GM23248 (cell line): ENCODE results near the gene SPINK4. TPM values are rescaled to one million over a fixed set of nuclear protein-coding genes. Genes with fewer than 3 reads are reported as not detected.

ENCODE experiments used
- DNase-seq: peaks from one replicate; pipeline ENCODE4 v3.0.0-alpha.2; 2015
- H2AFZ ChIP-seq: fragments of 200-600 bp; sonication (generic); 2 replicates; pipeline ENCODE4 v1.6.1; 2016; ENCODE audit warnings: antibody characterized with exemption
- H3F3A ChIP-seq: fragments of 200-600 bp; sonication (generic); 2 replicates; pipeline ENCODE4 v1.6.1; 2016; ENCODE audit warnings: mild to moderate bottlenecking, antibody characterized with exemption, mixed run types; ENCODE audit not compliant: insufficient read depth
- H3K27ac ChIP-seq: fragments of 200-600 bp; sonication (generic); 2 replicates; pipeline ENCODE4 v1.5.1; 2016; ENCODE audit warnings: mild to moderate bottlenecking
- H3K27me3 ChIP-seq: fragments of 200-600 bp; sonication (generic); replicated peaks from 2 replicates; pipeline ENCODE4 v1.6.1; 2016; ENCODE audit warnings: mild to moderate bottlenecking; ENCODE audit not compliant: insufficient read depth
- H3K36me3 ChIP-seq: fragments of 200-600 bp; sonication (generic); 2 replicates; pipeline ENCODE4 v1.6.1; 2016; ENCODE audit warnings: low read depth, mild to moderate bottlenecking
- H3K4me1 ChIP-seq: fragments of 200-600 bp; sonication (generic); 2 replicates; pipeline ENCODE4 v1.6.1; 2016; ENCODE audit warnings: mild to moderate bottlenecking; ENCODE audit not compliant: insufficient read depth
- H3K4me2 ChIP-seq: fragments of 200-600 bp; sonication (generic); one replicate; pipeline ENCODE4 v1.6.1; 2016; ENCODE audit warnings: mild to moderate bottlenecking; ENCODE audit not compliant: unreplicated experiment
- H3K4me3 ChIP-seq: fragments of 200-600 bp; sonication (generic); 2 replicates; pipeline ENCODE4 v1.5.1; 2016; ENCODE audit warnings: mild to moderate bottlenecking
- H3K79me2 ChIP-seq: fragments of 200-600 bp; sonication (generic); 2 replicates; pipeline ENCODE4 v1.6.1; 2016; ENCODE audit warnings: mild to moderate bottlenecking; ENCODE audit not compliant: insufficient read depth
- H3K9ac ChIP-seq: fragments of 200-600 bp; sonication (generic); 2 replicates; pipeline ENCODE4 v1.6.1; 2016; ENCODE audit warnings: mild to moderate bottlenecking
- H3K9me2 ChIP-seq: fragments of 200-600 bp; sonication (generic); 2 replicates; pipeline ENCODE4 v1.6.1; 2016; ENCODE audit warnings: mixed run types, mild to moderate bottlenecking, moderate library complexity; ENCODE audit not compliant: insufficient read depth
- H3K9me3 ChIP-seq: fragments of 200-600 bp; sonication (generic); one replicate; pipeline ENCODE4 v1.6.1; 2017; ENCODE audit warnings: low read depth
- H4K20me1 ChIP-seq: fragments of 200-600 bp; sonication (generic); 2 replicates; pipeline ENCODE4 v1.6.0; 2016; ENCODE audit not compliant: insufficient read depth
- EZH2 ChIP-seq: fragments of 200-600 bp; sonication (generic); IDR thresholded peaks from 2 replicates; pipeline ENCODE4 v1.6.1; 2018; ENCODE audit warnings: antibody characterized with exemption, mild to moderate bottlenecking; ENCODE audit not compliant: insufficient read depth, poor library complexity, severe bottlenecking
- EZH2phosphoT487 ChIP-seq: fragments of 200-600 bp; sonication (generic); IDR thresholded peaks from 2 replicates; pipeline ENCODE4 v1.6.1; 2018; ENCODE audit warnings: antibody characterized with exemption, moderate library complexity, mild to moderate bottlenecking, low read depth; ENCODE audit not compliant: insufficient read depth
- WGBS, 2 experiments: methylation state at CpG; one replicate each; pipeline ENCODE4 v1.1.6; 2015 to 2017; ENCODE audit warnings: low lambda C conversion rate in 2 of 2, low coverage in 1 of 2; ENCODE audit errors: missing lambda C conversion rate in 2 of 2; 5-methylcytosine and 5-hydroxymethylcytosine counted together
- in situ Hi-C: fragments of 300-500 bp; cut with MboI; formaldehyde crosslinking; loops from 2 replicates; pipeline ENCODE4 v1.15.0; 2020
- polyA plus RNA-seq: library from polyadenylated mRNA; unstranded; fragments of >200 nt; fragmentation: Nextera tagmentation; extraction: Ambion mirVana; gene quantifications from 2 replicates; pipeline ENCODE4 v1.2.1, GENCODE V29; 2016
- total RNA-seq: library from RNA; depleted of rRNA; stranded (reverse); fragments of >200 nt; shearing (Covaris generic); gene quantifications from 2 replicates; pipeline ENCODE4 v1.2.3, GENCODE V29; 2014; rRNA removed

The SPINK4 gene
- total and polyA plus RNA-seq, 2 experiments from 2014 or later: not detected

GRCh38 chr9:33295571-33295970, 55.6 kb downstream of the SPINK4 start:
- no peaks in the 10 kb centered on the region for H3K27me3 ChIP-seq
- no peak overlapping the region for H3K4me3 ChIP-seq
- H3K79me2 ChIP-seq: peaks cover 97% of the 10 kb centered on the region
- no peak overlapping the region for H3K4me2 ChIP-seq
- H3K27ac ChIP-seq: no peak overlapping the region
- H3K9ac ChIP-seq: no peak overlapping the region
- H3K36me3 ChIP-seq: peaks cover 42% of the 10 kb centered on the region; the same call in 1 of the 2 replicates
- H3K9me3 ChIP-seq: no peaks in the 10 kb centered on the region
- 67 to 69% methylated on average over 2 of the region's 2 CpGs for WGBS, 2 experiments
- no peak for DNase-seq
- TF ChIP-seq EZH2phosphoT487 (no peak), EZH2 (no peak)
- peaks cover 10% of the 10 kb centered on the region for H3F3A ChIP-seq
- H2AFZ ChIP-seq: no peak overlapping the region
- 0 out of 2 replicates have a peak, but pooled peaks cover 25% of the 10 kb centered on the region for H3K4me1 ChIP-seq
- in situ Hi-C loops: no loop called here
- no peaks in the 10 kb centered on the region for H3K9me2 ChIP-seq
- no peaks in the 10 kb centered on the region for H4K20me1 ChIP-seq

GRCh38 chr9:33297432-33297831, 57.5 kb downstream of the SPINK4 start:
- Histone ChIP-seq H3K4me2 (peak overlapping the region; percentile 15), H3K36me3 (peaks cover 56% of the 10 kb centered on the region)
- WGBS, 2 experiments: 88 to 100% methylated on average over 1 of the region's 1 CpG

More at GRCh38 chr9:33297432-33297831, 57.5 kb downstream of the SPINK4 start:
- Histone ChIP-seq H3K9ac (no peak overlapping the region), H3K27me3 (no peaks in the 10 kb centered on the region), H3K4me1 (0 out of 2 replicates have a peak, but pooled peaks cover 11% of the 10 kb centered on the region), H3K9me2 (no peaks in the 10 kb centered on the region), H2AFZ (no peak overlapping the region), H4K20me1 (no peaks in the 10 kb centered on the region), H3K79me2 (peaks cover 100% of the 10 kb centered on the region), H3K9me3 (no peaks in the 10 kb centered on the region), H3F3A (peaks cover 6% of the 10 kb centered on the region; the same call in 1 of the 2 replicates), H3K4me3 (no peak overlapping the region), H3K27ac (no peak overlapping the region)
- no peak for TF ChIP-seq EZH2phosphoT487
- no peak for TF ChIP-seq EZH2
- no peak for DNase-seq
- in situ Hi-C loops: no loop called here

Other genes starting within 250 kb of the SPINK4 start
- gene APTX, start 238.5 kb upstream of the SPINK4 start, total RNA-seq: 21.4 and 43.0 TPM in 2 replicates
- 36.9 and 40.6 TPM in 2 replicates for gene APTX, start 238.5 kb upstream of the SPINK4 start, polyA plus RNA-seq
- 84.6 and 92.7 TPM in 2 replicates for gene DNAJA1, start 214.9 kb upstream of the SPINK4 start, total RNA-seq
- 108 and 115 TPM in 2 replicates for gene DNAJA1, start 214.9 kb upstream of the SPINK4 start, polyA plus RNA-seq
- gene SMU1, start 163.5 kb upstream of the SPINK4 start, total RNA-seq: 23.1 and 26.3 TPM in 2 replicates
- 18.6 and 20.9 TPM in 2 replicates for gene SMU1, start 163.5 kb upstream of the SPINK4 start, polyA plus RNA-seq
- 70.8 and 74.3 TPM in 2 replicates for gene B4GALT1, start 72.8 kb upstream of the SPINK4 start, total RNA-seq
- gene B4GALT1, start 72.8 kb upstream of the SPINK4 start, polyA plus RNA-seq: 139 and 140 TPM in 2 replicates
- 25.0 and 38.2 TPM in 2 replicates for gene BAG1, start 24.5 kb downstream of the SPINK4 start, total RNA-seq
- gene BAG1, start 24.5 kb downstream of the SPINK4 start, polyA plus RNA-seq: 48.7 and 49.7 TPM in 2 replicates
- gene CHMP5, start 24.9 kb downstream of the SPINK4 start, total RNA-seq: 65.3 and 90.6 TPM in 2 replicates
- 130 and 134 TPM in 2 replicates for gene CHMP5, start 24.9 kb downstream of the SPINK4 start, polyA plus RNA-seq
- 20.4 and 23.8 TPM in 2 replicates for gene NFX1, start 50.3 kb downstream of the SPINK4 start, total RNA-seq
- 27.8 and 28.1 TPM in 2 replicates for gene NFX1, start 50.3 kb downstream of the SPINK4 start, polyA plus RNA-seq
- gene AQP7, start 162.4 kb downstream of the SPINK4 start, total RNA-seq: not detected in 2 replicates
- gene AQP7, start 162.4 kb downstream of the SPINK4 start, polyA plus RNA-seq: not detected in 2 replicates
- gene AQP3, start 207.4 kb downstream of the SPINK4 start, total RNA-seq: not detected in 2 replicates
- 0.19 and 0.29 TPM in 2 replicates for gene AQP3, start 207.4 kb downstream of the SPINK4 start, polyA plus RNA-seq
- 27.9 and 31.2 TPM in 2 replicates for gene NOL6, start 233.8 kb downstream of the SPINK4 start, total RNA-seq
- 18.0 and 19.4 TPM in 2 replicates for gene NOL6, start 233.8 kb downstream of the SPINK4 start, polyA plus RNA-seq